HepG2 (cell line): ENCODE data around the gene DCAF4L1. TPM values are rescaled to one million over a fixed set of nuclear protein-coding genes. Genes with fewer than 3 reads are reported as not detected.

Experiments
- ARID3A ChIP-seq: IDR thresholded peaks from 2 replicates; pipeline ENCODE4 v1.6.1; 2012; ENCODE audit warnings: low read depth, low read length, improper control_type of control experiment
- CERS6 ChIP-seq: sonication (generic); formaldehyde crosslinking; IDR thresholded peaks from 2 replicates; pipeline ENCODE4 v1.5.0; 2020; ENCODE audit warnings: missing genetic modification reagents
- CREM ChIP-seq, 2 experiments: sonication (generic) in 1 of 2; formaldehyde crosslinking in 1 of 2; IDR thresholded peaks; 2 replicates each; pipeline versions ENCODE4 v1.4.0 to v1.6.1; 2016 to 2020; ENCODE audit warnings: antibody characterized with exemption in 1 of 2, mild to moderate bottlenecking in 1 of 2, missing genetic modification reagents in 1 of 2
- FOSL1 ChIP-seq: sonication (generic); formaldehyde crosslinking; IDR thresholded peaks from 2 replicates; pipeline ENCODE4 v1.9.0; 2021; ENCODE audit warnings: missing genetic modification reagents, borderline replicate concordance
- FOXJ3 ChIP-seq: sonication (generic); formaldehyde crosslinking; IDR thresholded peaks from 2 replicates; pipeline ENCODE4 v1.4.0; 2020; ENCODE audit warnings: missing genetic modification reagents, mild to moderate bottlenecking, borderline replicate concordance
- FOXK1 ChIP-seq: sonication (generic); formaldehyde crosslinking; IDR thresholded peaks from 2 replicates; pipeline ENCODE4 v1.4.0; 2020; ENCODE audit warnings: low read depth, missing genetic modification reagents, borderline replicate concordance
- ISX ChIP-seq: sonication (generic); formaldehyde crosslinking; conservative IDR thresholded peaks from 2 replicates; pipeline ENCODE4 v1.5.0; 2020; ENCODE audit warnings: missing genetic modification reagents
- MBD4 ChIP-seq: IDR thresholded peaks from 2 replicates; pipeline ENCODE4 v1.6.1; 2012; ENCODE audit warnings: low read length, inconsistent platforms, borderline replicate concordance
- PLSCR1 ChIP-seq: sonication (generic); formaldehyde crosslinking; IDR thresholded peaks from 2 replicates; pipeline ENCODE4 v1.5.0; 2020; ENCODE audit warnings: missing genetic modification reagents, mild to moderate bottlenecking, borderline replicate concordance
- PPARG ChIP-seq: conservative IDR thresholded peaks from 2 replicates; pipeline ENCODE4 v1.6.1; 2016; ENCODE audit warnings: missing biosample characterization, missing genetic modification reagents
- RFX1 ChIP-seq: fragments of 450-650 bp; IDR thresholded peaks from 2 replicates; pipeline ENCODE4 v1.6.1; 2017
- SETDB1 ChIP-seq: sonication (generic); formaldehyde crosslinking; IDR thresholded peaks from 2 replicates; pipeline ENCODE4 v1.5.1; 2020; ENCODE audit warnings: missing genetic modification reagents, mild to moderate bottlenecking, borderline replicate concordance
- ZHX2 ChIP-seq, 2 experiments: sonication (generic) in 1 of 2; formaldehyde crosslinking in 1 of 2; IDR thresholded peaks; 2 replicates each; pipeline versions ENCODE4 v1.6.1 to v1.9.0; 2014 to 2022; ENCODE audit warnings: antibody characterized with exemption in 1 of 2, borderline replicate concordance in 1 of 2, inconsistent platforms in 1 of 2, low read depth in 1 of 2, missing genetic modification reagents in 1 of 2
- ZIK1 ChIP-seq: sonication (generic); formaldehyde crosslinking; IDR thresholded peaks from 2 replicates; pipeline ENCODE4 v1.5.0; 2020; ENCODE audit warnings: mild to moderate bottlenecking, low read depth, missing genetic modification reagents, borderline replicate concordance
- ZNF530 ChIP-seq: sonication (generic); formaldehyde crosslinking; IDR thresholded peaks from 2 replicates; pipeline ENCODE4 v1.5.0; 2020; ENCODE audit warnings: low read depth, mild to moderate bottlenecking, missing genetic modification reagents
- ZNF570 ChIP-seq: sonication (generic); formaldehyde crosslinking; IDR thresholded peaks from 2 replicates; pipeline ENCODE4 v1.4.0; 2020; ENCODE audit warnings: mild to moderate bottlenecking, missing genetic modification reagents, borderline replicate concordance
- polyA plus RNA-seq, 8 experiments: library from polyadenylated mRNA; depleted of rRNA in 3 of 8; stranded (reverse) in 7 of 8; unstranded in 1 of 8; fragments of >200 nt; fragmentation: Illumina TruSeq in 4 of 8; extraction: Trizol in 4 of 8; gene quantifications; 2 replicates each; pipeline versions ENCODE4 v1.2.1 to v1.2.3, GENCODE V29; 2011 to 2016; ENCODE audit warnings: low read depth in 4 of 8, missing spikeins in 1 of 8, mixed read lengths in 1 of 8; ENCODE audit not compliant: insufficient read depth in 1 of 8
- total RNA-seq, 5 experiments: library from RNA; depleted of rRNA; stranded (reverse); fragments of >200 nt; fragmentation: Illumina TruSeq; extraction: Trizol; gene quantifications; 2 replicates each; pipeline ENCODE4 v1.2.3, GENCODE V29; 2016; ENCODE audit warnings: low read depth in 1 of 5

DCAF4L1 gene
- total and polyA plus RNA-seq, 2 of the 13 experiments (the other 11 are each of a cell fraction or from before 2014, with no cell fraction given) = 0.05 to 0.09 TPM

GRCh38 chr4:41990365-41991111, 9.0 kb downstream of the DCAF4L1 start, which contains the start of gene SLC30A9 (continued):
- peak; percentile 96 for TF ChIP-seq CREM (IDR thresholded peaks at IDR 0.05)
- peak; percentile 64 for TF ChIP-seq CREM (CRISPR knock-in tag; IDR thresholded peaks at IDR 0.05)
- TF ChIP-seq RFX1 = no peak
- TF ChIP-seq ZHX2 (IDR thresholded peaks at IDR 0.05; ENCODE audit: low read depth) = peak; percentile 99
- no peak; the same call in 1 of the 2 replicates for TF ChIP-seq ZHX2 (CRISPR knock-in tag; IDR thresholded peaks at IDR 0.05; ENCODE audit: borderline replicate concordance)
- no peak for TF ChIP-seq CERS6 (CRISPR knock-in tag)
- 0 out of 2 replicates have a peak, but pooled peaks have one; percentile 42 for TF ChIP-seq PPARG (CRISPR knock-in tag)
- TF ChIP-seq ZNF530 (CRISPR knock-in tag) = no peak
- TF ChIP-seq ZNF570 (CRISPR knock-in tag) = no peak
- TF ChIP-seq FOXK1 = peak; percentile 78; the same call in 1 of the 2 replicates
- TF ChIP-seq FOXJ3 (CRISPR knock-in tag) = no peak
- TF ChIP-seq PLSCR1 (CRISPR knock-in tag) = no peak
- no peak; the same call in 1 of the 2 replicates for TF ChIP-seq SETDB1 (CRISPR knock-in tag)
- TF ChIP-seq MBD4 = no peak
- no peak for TF ChIP-seq FOSL1 (CRISPR knock-in tag)
- no peak for TF ChIP-seq ISX (CRISPR knock-in tag)
- TF ChIP-seq ARID3A = no peak
- 0 out of 2 replicates have a peak, but pooled peaks have one; percentile 72 for TF ChIP-seq ZIK1 (CRISPR knock-in tag)
